GM12878 (cell line): ENCODE data around the gene CDC14A. TPM values are rescaled to one million over a fixed set of nuclear protein-coding genes. Genes with fewer than 3 reads are reported as not detected.

Experiments
- CHD2 ChIP-seq: IDR thresholded peaks from 2 replicates; pipeline ENCODE4 v1.6.1; 2011; ENCODE audit warnings: low read depth, low read length, improper control_type of control experiment, borderline replicate concordance
- ETV6 ChIP-seq, 2 experiments: fragments of 450-650 bp in 1 of 2; IDR thresholded peaks in 1 of 2; conservative IDR thresholded peaks in 1 of 2; 2 replicates each; pipeline ENCODE4 v1.6.1; 2014; ENCODE audit warnings: antibody characterized with exemption in 1 of 2, borderline replicate concordance in 1 of 2, low read depth in 1 of 2, mild to moderate bottlenecking in 1 of 2, moderate library complexity in 1 of 2
- IKZF1 ChIP-seq: fragments of 450-650 bp; conservative IDR thresholded peaks from 2 replicates; pipeline ENCODE4 v1.6.1; 2017; ENCODE audit warnings: antibody characterized with exemption, mild to moderate bottlenecking
- NFXL1 ChIP-seq: fragments of 450-650 bp; IDR thresholded peaks from 2 replicates; pipeline ENCODE4 v1.6.1; 2017; ENCODE audit warnings: antibody characterized with exemption, mild to moderate bottlenecking, borderline replicate concordance
- POLR2A ChIP-seq: IDR thresholded peaks from 2 replicates; pipeline ENCODE4 v1.6.1; 2011; ENCODE audit warnings: low read depth, mild to moderate bottlenecking, low read length
- SMC3 ChIP-seq: IDR thresholded peaks from 2 replicates; pipeline ENCODE4 v1.6.1; 2011; ENCODE audit warnings: low read length, improper control_type of control experiment, borderline replicate concordance
- SPI1 ChIP-seq: IDR thresholded peaks from 2 replicates; pipeline ENCODE4 v1.6.1; 2011; ENCODE audit warnings: low read depth, mild to moderate bottlenecking, low read length, moderate library complexity, borderline replicate concordance; ENCODE audit not compliant: insufficient read depth
- ZNF217 ChIP-seq: fragments of 450-650 bp; IDR thresholded peaks from 2 replicates; pipeline ENCODE4 v1.6.1; 2017; ENCODE audit warnings: antibody characterized with exemption, mild to moderate bottlenecking
- polyA plus RNA-seq, 11 experiments: library from polyadenylated mRNA; depleted of rRNA in 4 of 11; unstranded in 6 of 11; stranded (reverse) in 5 of 11; fragments of >200 nt; fragmentation: Nextera tagmentation in 4 of 11; fragmentation: Illumina TruSeq in 1 of 11; extraction: Ambion mirVana in 4 of 11; extraction: Trizol in 1 of 11; gene quantifications; 1 replicate in 1 of 11; 2 replicates in 10 of 11; pipeline versions ENCODE4 v1.2.1 to v1.2.3, GENCODE V29; 2011 to 2016; ENCODE audit warnings: inconsistent platforms in 2 of 11, missing spikeins in 2 of 11, low read depth in 1 of 11
- total RNA-seq, 4 experiments: library from RNA; depleted of rRNA in 3 of 4; stranded (reverse); fragments of >200 nt in 3 of 4; fragmentation: Illumina TruSeq in 1 of 4; extraction: Trizol in 1 of 4; gene quantifications; 2 replicates each; pipeline versions ENCODE4 v1.2.1 to v1.2.3, GENCODE V29; 2013 to 2021
- TF ChIP-seq, protein P1 (sequence below): IDR thresholded peaks from 2 replicates; pipeline ENCODE4 v1.6.1; 2012; ENCODE audit warnings: mild to moderate bottlenecking, low read depth, low read length
- TF ChIP-seq, protein P2 (sequence below): fragments of 450-650 bp; IDR thresholded peaks from 2 replicates; pipeline ENCODE4 v1.6.1; 2017; ENCODE audit warnings: mild to moderate bottlenecking, moderate library complexity
- TF ChIP-seq, protein P3 (sequence below): fragments of 450-650 bp; IDR thresholded peaks from 2 replicates; pipeline ENCODE4 v1.6.1; 2016; ENCODE audit warnings: mild to moderate bottlenecking, moderate library complexity, borderline replicate concordance

Gene CDC14A
- total and polyA plus RNA-seq, 10 of the 15 experiments (the other 5 are each of a cell fraction or from before 2014, with no cell fraction given), result 1.5 to 7.1 (median 5.5) TPM

DNA sequence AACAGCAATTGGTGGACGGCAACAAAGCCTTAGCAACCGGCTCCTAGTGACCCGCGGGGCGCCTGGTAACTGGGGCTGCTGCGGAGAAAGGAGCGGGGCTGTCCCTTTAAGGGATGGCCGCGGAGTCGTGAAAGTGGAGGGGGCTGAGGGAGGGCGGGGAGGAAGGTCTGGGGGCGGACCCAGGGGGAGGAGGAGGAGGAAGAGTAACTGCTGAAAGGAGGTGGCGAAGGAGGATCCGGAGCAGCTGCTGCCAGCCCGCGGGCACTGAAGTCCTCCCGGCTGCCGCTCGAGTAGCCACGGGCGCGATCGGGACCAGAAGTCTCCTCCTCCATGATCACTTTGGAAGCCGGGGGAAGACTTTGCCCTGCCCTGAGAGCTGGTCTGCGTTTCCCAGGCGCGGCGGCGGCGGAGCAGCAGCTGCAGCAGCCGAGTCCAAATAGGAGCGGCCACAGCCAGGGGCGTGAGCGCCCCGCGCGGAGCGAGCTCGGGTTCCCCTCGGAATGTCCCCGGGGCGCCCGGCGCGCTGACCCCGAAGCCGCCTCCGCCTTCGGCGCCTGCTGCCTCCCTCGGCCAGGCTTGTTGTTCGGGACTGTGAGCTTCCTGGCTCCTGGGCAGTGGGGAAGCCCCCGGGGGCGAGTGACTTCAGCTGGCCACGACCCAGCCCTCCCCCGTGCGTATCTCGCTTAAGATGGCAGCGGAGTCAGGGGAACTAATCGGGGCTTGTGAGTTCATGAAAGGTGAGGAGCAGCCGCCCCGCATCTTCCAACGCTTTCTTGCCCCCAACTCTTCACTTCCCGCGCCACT is at the start of gene CDC14A (continued):
- TF ChIP-seq, protein P1, sequence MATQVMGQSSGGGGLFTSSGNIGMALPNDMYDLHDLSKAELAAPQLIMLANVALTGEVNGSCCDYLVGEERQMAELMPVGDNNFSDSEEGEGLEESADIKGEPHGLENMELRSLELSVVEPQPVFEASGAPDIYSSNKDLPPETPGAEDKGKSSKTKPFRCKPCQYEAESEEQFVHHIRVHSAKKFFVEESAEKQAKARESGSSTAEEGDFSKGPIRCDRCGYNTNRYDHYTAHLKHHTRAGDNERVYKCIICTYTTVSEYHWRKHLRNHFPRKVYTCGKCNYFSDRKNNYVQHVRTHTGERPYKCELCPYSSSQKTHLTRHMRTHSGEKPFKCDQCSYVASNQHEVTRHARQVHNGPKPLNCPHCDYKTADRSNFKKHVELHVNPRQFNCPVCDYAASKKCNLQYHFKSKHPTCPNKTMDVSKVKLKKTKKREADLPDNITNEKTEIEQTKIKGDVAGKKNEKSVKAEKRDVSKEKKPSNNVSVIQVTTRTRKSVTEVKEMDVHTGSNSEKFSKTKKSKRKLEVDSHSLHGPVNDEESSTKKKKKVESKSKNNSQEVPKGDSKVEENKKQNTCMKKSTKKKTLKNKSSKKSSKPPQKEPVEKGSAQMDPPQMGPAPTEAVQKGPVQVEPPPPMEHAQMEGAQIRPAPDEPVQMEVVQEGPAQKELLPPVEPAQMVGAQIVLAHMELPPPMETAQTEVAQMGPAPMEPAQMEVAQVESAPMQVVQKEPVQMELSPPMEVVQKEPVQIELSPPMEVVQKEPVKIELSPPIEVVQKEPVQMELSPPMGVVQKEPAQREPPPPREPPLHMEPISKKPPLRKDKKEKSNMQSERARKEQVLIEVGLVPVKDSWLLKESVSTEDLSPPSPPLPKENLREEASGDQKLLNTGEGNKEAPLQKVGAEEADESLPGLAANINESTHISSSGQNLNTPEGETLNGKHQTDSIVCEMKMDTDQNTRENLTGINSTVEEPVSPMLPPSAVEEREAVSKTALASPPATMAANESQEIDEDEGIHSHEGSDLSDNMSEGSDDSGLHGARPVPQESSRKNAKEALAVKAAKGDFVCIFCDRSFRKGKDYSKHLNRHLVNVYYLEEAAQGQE, result no peak
- TF ChIP-seq SMC3, result no peak
- TF ChIP-seq, protein P2, sequence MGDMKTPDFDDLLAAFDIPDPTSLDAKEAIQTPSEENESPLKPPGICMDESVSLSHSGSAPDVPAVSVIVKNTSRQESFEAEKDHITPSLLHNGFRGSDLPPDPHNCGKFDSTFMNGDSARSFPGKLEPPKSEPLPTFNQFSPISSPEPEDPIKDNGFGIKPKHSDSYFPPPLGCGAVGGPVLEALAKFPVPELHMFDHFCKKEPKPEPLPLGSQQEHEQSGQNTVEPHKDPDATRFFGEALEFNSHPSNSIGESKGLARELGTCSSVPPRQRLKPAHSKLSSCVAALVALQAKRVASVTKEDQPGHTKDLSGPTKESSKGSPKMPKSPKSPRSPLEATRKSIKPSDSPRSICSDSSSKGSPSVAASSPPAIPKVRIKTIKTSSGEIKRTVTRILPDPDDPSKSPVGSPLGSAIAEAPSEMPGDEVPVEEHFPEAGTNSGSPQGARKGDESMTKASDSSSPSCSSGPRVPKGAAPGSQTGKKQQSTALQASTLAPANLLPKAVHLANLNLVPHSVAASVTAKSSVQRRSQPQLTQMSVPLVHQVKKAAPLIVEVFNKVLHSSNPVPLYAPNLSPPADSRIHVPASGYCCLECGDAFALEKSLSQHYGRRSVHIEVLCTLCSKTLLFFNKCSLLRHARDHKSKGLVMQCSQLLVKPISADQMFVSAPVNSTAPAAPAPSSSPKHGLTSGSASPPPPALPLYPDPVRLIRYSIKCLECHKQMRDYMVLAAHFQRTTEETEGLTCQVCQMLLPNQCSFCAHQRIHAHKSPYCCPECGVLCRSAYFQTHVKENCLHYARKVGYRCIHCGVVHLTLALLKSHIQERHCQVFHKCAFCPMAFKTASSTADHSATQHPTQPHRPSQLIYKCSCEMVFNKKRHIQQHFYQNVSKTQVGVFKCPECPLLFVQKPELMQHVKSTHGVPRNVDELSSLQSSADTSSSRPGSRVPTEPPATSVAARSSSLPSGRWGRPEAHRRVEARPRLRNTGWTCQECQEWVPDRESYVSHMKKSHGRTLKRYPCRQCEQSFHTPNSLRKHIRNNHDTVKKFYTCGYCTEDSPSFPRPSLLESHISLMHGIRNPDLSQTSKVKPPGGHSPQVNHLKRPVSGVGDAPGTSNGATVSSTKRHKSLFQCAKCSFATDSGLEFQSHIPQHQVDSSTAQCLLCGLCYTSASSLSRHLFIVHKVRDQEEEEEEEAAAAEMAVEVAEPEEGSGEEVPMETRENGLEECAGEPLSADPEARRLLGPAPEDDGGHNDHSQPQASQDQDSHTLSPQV, result no peak
- TF ChIP-seq ETV6 (conservative IDR thresholded peaks at IDR 0.05 in 1 of 2, IDR thresholded peaks at IDR 0.05 in 1 of 2; ENCODE audit: borderline replicate concordance in 1 of 2, low read depth in 1 of 2), result peak in 1 of 2 experiments; percentile 7; a peak in 1 of 4 replicates
- TF ChIP-seq CHD2, result 0 out of 2 replicates have a peak, but pooled peaks have one; percentile 5
- no peak for TF ChIP-seq ZNF217
- TF ChIP-seq IKZF1, result peak; percentile 60
- no peak for TF ChIP-seq NFXL1
- TF ChIP-seq SPI1, result no peak
- TF ChIP-seq, protein P3, sequence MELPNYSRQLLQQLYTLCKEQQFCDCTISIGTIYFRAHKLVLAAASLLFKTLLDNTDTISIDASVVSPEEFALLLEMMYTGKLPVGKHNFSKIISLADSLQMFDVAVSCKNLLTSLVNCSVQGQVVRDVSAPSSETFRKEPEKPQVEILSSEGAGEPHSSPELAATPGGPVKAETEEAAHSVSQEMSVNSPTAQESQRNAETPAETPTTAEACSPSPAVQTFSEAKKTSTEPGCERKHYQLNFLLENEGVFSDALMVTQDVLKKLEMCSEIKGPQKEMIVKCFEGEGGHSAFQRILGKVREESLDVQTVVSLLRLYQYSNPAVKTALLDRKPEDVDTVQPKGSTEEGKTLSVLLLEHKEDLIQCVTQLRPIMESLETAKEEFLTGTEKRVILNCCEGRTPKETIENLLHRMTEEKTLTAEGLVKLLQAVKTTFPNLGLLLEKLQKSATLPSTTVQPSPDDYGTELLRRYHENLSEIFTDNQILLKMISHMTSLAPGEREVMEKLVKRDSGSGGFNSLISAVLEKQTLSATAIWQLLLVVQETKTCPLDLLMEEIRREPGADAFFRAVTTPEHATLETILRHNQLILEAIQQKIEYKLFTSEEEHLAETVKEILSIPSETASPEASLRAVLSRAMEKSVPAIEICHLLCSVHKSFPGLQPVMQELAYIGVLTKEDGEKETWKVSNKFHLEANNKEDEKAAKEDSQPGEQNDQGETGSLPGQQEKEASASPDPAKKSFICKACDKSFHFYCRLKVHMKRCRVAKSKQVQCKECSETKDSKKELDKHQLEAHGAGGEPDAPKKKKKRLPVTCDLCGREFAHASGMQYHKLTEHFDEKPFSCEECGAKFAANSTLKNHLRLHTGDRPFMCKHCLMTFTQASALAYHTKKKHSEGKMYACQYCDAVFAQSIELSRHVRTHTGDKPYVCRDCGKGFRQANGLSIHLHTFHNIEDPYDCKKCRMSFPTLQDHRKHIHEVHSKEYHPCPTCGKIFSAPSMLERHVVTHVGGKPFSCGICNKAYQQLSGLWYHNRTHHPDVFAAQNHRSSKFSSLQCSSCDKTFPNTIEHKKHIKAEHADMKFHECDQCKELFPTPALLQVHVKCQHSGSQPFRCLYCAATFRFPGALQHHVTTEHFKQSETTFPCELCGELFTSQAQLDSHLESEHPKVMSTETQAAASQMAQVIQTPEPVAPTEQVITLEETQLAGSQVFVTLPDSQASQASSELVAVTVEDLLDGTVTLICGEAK, result 0 out of 2 replicates have a peak, but pooled peaks have one; percentile 36
- TF ChIP-seq POLR2A, result peak; percentile 86
- TF ChIP-seq, all 136 proteins: peak for 28
